B cell (primary cell): ENCODE results near the gene SYNE1.

ENCODE experiments used
- EZH2 ChIP-seq: IDR thresholded peaks from 2 replicates; pipeline ENCODE4 v1.6.1; 2012; ENCODE audit warnings: borderline replicate concordance, low read depth, mild to moderate bottlenecking, moderate library complexity, low read length; ENCODE audit not compliant: insufficient read depth, poor library complexity, severe bottlenecking
- TF ChIP-seq, protein P1 (sequence below): fragments of 200-600 bp; IDR thresholded peaks from one replicate; pipeline ENCODE4 v1.8.0; 2022; ENCODE audit warnings: antibody characterized with exemption, mild to moderate bottlenecking

DNA sequence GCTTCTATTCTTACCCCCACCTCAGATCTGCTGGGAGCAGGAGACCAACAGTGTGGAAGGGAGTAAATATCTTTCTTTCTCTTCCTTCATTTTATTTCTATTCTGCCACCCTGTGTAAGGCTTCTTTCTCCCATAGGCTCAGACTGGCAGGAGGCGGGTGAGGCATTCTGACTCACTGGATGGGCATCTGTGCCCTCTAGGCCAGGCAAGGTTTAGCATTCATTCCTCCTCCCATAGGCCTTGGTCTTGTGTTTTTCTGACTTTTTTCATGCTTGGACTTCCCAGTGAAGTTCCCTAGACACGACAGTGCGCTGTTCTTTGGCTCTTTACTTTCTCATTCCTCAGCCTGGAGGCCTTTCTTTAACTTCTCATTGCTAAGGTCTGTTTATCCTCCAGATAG, 235.2 kb downstream of the SYNE1 start:
- TF ChIP-seq, protein P1, sequence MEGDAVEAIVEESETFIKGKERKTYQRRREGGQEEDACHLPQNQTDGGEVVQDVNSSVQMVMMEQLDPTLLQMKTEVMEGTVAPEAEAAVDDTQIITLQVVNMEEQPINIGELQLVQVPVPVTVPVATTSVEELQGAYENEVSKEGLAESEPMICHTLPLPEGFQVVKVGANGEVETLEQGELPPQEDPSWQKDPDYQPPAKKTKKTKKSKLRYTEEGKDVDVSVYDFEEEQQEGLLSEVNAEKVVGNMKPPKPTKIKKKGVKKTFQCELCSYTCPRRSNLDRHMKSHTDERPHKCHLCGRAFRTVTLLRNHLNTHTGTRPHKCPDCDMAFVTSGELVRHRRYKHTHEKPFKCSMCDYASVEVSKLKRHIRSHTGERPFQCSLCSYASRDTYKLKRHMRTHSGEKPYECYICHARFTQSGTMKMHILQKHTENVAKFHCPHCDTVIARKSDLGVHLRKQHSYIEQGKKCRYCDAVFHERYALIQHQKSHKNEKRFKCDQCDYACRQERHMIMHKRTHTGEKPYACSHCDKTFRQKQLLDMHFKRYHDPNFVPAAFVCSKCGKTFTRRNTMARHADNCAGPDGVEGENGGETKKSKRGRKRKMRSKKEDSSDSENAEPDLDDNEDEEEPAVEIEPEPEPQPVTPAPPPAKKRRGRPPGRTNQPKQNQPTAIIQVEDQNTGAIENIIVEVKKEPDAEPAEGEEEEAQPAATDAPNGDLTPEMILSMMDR: no peak
- no peak for TF ChIP-seq EZH2
